HG03196 (cell line): Measurements from ENCODE around the gene CMPK2.
A peak's percentile ranks its signal among the peaks of the same experiment; 100 is the strongest.

ENCODE experiments used
- ATAC-seq: cut with Tn5 transposase; IDR thresholded peaks from one replicate; pipeline ENCODE4 v1.9.1; 2021; ENCODE audit not compliant: unreplicated experiment

The CMPK2 gene

GRCh38 chr2:6845903-6846302 is 19.8 kb downstream of the CMPK2 start:
- no peak for ATAC-seq

DNA sequence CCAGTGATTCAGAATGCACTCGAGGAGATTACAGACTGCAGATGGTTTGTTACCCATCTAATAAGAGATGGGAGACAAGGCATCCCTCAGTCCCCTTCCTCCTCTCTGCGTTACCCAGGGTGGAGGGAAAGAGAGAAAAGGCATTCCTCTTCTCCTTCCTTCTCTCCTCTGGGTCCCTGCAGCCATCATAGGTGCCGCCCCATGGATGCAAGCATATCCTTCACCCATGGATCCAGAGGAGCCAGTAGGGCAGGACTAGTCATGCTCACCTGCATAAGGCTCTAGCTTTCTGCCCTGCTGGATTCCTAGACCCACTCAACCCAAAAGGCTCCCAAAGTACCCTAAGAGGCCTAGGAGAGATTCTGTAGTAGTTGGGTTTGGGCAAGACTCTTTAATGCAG is 20.4 kb downstream of the CMPK2 start:
- ATAC-seq = no peak

- no peak for ATAC-seq
Measured at GRCh38 chr2:6841537-6842287, 24.0 kb downstream of the CMPK2 start.

GRCh38 chr2:6838673-6839319 is 26.9 kb downstream of the CMPK2 start:
- ATAC-seq = no peak

DNA sequence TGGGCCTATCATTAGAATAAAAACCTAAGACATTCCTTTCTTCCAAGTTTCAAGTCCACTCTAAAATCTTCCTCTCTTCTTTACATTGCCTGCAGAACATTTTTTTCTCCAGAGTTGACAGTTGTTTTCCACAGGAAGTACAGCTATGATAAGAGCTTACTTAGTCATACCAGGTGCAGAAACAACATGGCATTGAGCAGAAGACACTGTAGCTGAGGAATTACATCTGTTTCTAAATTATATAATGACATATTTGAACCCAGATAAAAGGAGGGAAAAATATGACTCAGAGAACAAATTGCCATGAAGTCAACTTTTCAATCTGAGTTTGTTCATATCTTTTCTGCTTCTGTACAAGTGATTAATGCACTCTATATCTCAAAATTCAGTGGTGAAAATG is 30.2 kb downstream of the CMPK2 start:
- ATAC-seq = no peak

- no peak for ATAC-seq
Measured at GRCh38 chr2:6834163-6834562, 31.5 kb downstream of the CMPK2 start.

DNA sequence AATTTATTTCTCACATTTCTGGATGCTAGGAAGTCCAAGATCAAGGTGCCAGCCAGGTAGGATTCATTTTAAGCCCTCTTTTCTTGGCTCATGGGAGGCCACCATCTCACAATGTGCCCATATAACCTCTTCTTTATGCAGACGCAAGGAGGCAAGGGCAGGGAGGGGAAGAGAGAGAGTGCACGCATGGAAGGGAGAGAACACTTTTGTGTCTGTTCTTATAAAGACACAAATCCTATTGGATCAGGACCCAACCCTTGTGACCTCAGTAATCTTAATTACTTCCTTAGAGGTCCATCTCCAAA is 32.5 kb downstream of the CMPK2 start:
- ATAC-seq = no peak

DNA sequence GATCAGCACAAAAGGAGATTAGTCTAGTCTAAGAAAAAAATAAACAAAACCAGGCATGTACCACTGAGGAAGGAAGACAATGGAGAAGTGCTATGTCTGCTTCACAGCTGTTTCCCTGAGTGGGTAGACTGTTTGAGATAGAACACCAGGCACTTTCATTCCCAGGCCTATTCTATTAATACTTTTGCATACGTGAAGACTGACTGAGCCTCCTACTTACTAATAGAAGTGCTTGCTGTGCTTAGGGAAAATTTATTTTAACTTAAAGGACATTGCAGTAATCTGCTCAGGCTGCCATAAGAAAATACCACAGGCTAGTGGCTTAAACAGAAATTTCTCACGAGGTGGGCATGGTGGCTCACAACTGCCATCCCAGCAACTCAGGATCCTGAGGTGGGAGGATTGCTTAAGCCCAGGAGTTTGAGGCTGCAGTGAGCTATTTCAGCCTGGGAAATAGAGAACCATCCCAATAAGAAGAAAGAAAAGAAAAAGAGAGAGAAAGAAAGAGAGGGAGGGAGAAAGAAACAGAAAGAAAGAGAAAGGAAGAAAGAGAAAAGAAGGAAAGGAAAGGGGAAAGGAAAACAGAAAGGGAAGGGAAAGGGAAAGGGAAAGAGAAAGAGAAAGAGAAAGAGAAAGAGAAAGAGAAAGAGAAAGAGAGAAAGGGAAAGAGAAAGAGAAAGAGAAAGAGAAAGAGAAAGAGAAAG is 33.0 kb downstream of the CMPK2 start:
- no peak for ATAC-seq

- no peak for ATAC-seq
Measured at GRCh38 chr2:6831229-6831628, 34.5 kb downstream of the CMPK2 start.

DNA sequence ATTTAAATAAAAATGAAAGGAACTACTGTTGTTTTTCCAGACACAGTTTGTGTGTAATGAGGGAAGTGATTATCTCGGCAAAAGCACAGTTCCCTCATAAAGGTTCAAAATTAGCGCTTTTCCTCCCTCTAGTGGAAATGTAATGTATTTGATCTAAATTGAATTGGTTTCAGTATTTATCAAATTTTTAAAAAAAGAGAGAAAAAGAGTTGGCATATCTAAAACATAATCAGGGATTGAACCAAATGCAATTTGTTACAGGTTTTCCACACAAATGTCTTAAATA is 37.5 kb downstream of the CMPK2 start:
- ATAC-seq = no peak

DNA sequence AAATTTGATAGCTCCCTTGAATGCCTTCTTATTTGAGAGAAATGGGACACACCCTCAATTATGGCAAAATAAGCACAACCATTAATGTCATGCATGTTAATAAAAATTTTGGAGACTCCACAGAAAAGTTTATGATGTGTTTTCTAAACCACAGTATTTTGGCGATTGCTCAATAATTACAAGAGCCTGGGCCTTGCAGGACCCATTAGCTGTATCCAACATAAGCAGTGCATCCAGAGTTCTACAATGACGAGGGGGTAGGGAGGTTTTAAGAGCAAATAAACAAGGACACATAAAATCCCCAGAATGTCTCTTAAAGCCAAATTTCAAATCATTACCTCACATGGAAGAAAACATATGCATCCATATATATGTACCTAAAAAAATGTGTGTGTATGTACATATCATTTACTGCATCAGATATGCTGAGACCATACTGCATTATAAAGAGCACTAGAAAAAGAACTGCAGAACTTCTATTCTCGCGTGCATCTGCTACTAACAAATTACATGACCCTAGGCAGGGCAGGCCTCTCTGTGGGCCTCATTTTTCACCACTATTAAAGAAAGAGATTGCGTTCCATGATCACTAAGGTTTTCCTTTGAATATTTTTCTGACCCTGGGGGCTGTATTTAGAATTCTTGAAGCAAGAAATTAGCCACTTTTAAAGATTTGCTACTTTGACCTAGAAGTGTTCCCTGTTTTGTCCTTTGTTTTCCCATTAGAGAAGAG is 38.0 kb downstream of the CMPK2 start:
- ATAC-seq = no peak

GRCh38 chr2:6826081-6826913 is 39.4 kb downstream of the CMPK2 start:
- peak; percentile 97 for ATAC-seq

- no peak for ATAC-seq
Measured at GRCh38 chr2:6824962-6825361, 40.7 kb downstream of the CMPK2 start.

DNA sequence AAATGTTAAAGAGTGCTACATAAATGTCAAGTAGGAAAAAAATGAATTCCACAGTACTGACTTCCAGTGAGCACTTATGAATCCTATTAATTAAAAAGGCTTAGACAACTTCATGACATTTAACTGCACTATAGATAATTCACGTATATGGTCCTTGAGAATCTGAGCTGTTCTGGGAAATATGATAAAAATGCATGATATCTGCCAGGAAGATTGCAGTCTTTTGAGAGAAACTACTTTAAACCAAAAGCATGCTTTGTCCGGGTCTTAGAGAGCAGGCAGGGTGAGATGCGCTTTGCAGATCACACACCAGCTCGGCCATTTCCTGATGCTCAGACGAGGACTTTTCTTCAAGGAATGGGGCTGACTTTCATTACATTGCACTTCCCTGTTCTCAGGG is 42.6 kb downstream of the CMPK2 start:
- ATAC-seq = no peak

DNA sequence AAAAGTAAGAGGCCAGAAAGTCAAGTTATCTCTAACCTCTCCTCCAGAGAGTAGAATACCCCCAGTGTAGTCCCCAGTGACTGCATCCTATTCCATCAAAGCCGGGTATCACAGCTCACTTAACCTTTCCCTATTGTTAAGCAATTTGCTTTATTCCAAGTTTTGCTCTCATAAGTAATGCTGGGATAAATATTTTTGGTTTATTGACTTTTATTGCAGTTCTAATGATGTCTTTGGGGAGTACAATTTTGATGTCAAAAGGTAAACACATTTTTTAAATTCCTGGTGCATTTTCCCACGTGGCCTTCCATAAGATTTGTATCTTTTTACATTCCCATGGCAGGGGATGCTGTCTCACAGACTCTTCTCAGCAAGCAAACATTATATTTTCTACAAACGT is 43.3 kb downstream of the CMPK2 start:
- no peak for ATAC-seq

GRCh38 chr2:6820903-6821584 is 44.7 kb downstream of the CMPK2 start:
- ATAC-seq = no peak

- no peak for ATAC-seq
Measured at GRCh38 chr2:6820236-6820635, 45.5 kb downstream of the CMPK2 start.

DNA sequence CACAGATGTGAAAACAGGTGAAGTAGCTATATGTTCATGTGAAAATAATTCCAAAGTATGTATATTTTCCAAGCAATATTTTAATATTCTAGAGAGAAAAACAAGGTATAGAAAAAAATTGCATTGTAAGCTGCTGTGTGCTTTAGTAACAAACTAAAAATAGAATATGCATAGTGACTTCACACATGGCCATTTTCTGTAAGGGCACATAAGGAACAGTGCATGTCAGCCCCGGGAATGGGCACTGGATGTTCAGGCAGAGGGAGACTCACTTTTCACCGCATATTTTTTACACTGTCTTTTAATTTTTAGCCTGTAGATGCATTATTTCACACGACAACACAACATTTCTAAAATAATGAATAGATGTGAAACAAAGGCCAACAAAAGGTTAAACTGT is 46.0 kb downstream of the CMPK2 start:
- ATAC-seq = no peak

- no peak for ATAC-seq
Measured at GRCh38 chr2:6818012-6818411, 47.7 kb downstream of the CMPK2 start.

GRCh38 chr2:6814869-6815268 is 50.8 kb downstream of the CMPK2 start:
- no peak for ATAC-seq

DNA sequence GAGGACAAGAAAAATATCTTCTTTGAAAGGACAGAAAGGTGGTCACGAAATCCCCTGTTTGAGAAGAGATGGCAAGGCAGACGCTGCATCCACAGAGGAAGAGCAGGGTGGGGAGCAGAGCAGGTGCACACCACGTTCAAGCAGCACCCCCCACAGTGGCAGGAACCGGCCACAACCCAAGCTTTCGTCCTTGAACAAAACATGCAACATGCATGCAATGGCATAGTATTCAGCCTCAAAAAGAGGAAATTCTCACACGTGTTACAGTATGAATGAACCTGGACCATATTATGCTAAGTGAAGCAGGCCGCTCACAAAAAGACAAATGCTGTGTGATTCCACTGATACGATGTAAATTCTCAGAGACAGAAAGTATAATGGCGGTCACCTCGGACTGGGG is 51.4 kb downstream of the CMPK2 start:
- no peak for ATAC-seq
